K562 (cell line): ENCODE data around the gene FMN1. TPM values are rescaled to one million over a fixed set of nuclear protein-coding genes. Genes with fewer than 3 reads are reported as not detected.

ENCODE experiments used
- ATAC-seq: fragments of 200-7000 bp; cut with Tn5 transposase; 3 replicates; pipeline ENCODE4 v1.9.1; 2020; ENCODE audit warnings: moderate library complexity
- BruUV-seq: library from RNA; stranded (reverse); fragments of 400-500 nt; replicated peaks from 2 replicates; lab custom pipeline; 2021; lab: Mats Ljungman, UMichigan
- CTCF ChIA-PET: fragments of 300-600 bp; formaldehyde crosslinking; extraction: SDS; loops from one replicate; lab custom pipeline; 2021; ENCODE audit warnings: low intra/inter-chr PET ratio; lab: Yijun Ruan, JAX
- POLR2A ChIA-PET: fragments of 300-600, 350-650 bp; sonication (Branson Sonifier 250); formaldehyde crosslinking; extraction: SDS; loops from one replicate; lab custom pipeline; 2021; ENCODE audit warnings: antibody characterized with exemption, inconsistent platforms; lab: Yijun Ruan, JAX
- DNase-seq, 4 experiments: peaks; one replicate each; pipeline versions ENCODE4 v3.0.0 to v3.0.0-alpha.2; 2011 to 2018; ENCODE audit warnings: low spot score in 3 of 4, mixed read lengths in 3 of 4; ENCODE audit errors: extremely low read depth in 1 of 4
- FAIRE-seq: peaks from 2 replicates; lab custom pipeline; 2011; peaks lifted over from hg19 to GRCh38; lab: Jason Lieb, UNC
- H2AFZ ChIP-seq: 2 replicates; pipeline ENCODE4 v1.6.0; 2011; ENCODE audit warnings: low read depth, low read length, control low read depth, inconsistent platforms
- H3K27ac ChIP-seq: fragments of 200-600 bp; 3 replicates; pipeline ENCODE4 v1.8.0; 2011; ENCODE audit warnings: low read depth, mild to moderate bottlenecking, control low read depth, inconsistent platforms, low read length, moderate library complexity, mixed read lengths; ENCODE audit errors: extremely low read depth
- H3K27me3 ChIP-seq, 2 experiments: fragments of 300-600 bp in 1 of 2; 2 replicates in 1 of 2; 3 replicates in 1 of 2; pipeline versions ENCODE4 v1.6.0 to v1.8.0; 2011; ENCODE audit warnings: inconsistent platforms in 2 of 2, low read length in 2 of 2, mild to moderate bottlenecking in 1 of 2, mixed read lengths in 1 of 2, moderate library complexity in 1 of 2; ENCODE audit not compliant: control insufficient read depth in 2 of 2, insufficient read depth in 2 of 2
- H3K36me3 ChIP-seq: fragments of 300-600 bp; 3 replicates; pipeline ENCODE4 v1.8.0; 2011; ENCODE audit warnings: mild to moderate bottlenecking, low read length, inconsistent platforms; ENCODE audit not compliant: control insufficient read depth, insufficient read depth
- H3K4me1 ChIP-seq, 2 experiments: fragments of 200-600 bp in 1 of 2; replicated peaks in 1 of 2; 2 replicates in 1 of 2; 3 replicates in 1 of 2; pipeline versions ENCODE4 v1.5.1 to v1.8.0; 2011; ENCODE audit warnings: inconsistent platforms in 2 of 2, low read length in 2 of 2, mild to moderate bottlenecking in 1 of 2, mixed read lengths in 1 of 2, moderate library complexity in 1 of 2; ENCODE audit not compliant: control insufficient read depth in 2 of 2, insufficient read depth in 2 of 2
- H3K4me2 ChIP-seq: 2 replicates; pipeline ENCODE4 v1.6.1; 2011; ENCODE audit warnings: low read length, control low read depth, inconsistent platforms, mixed read lengths; ENCODE audit not compliant: insufficient read depth
- H3K4me3 ChIP-seq: fragments of 200-600 bp; sonication (generic), shearing (Covaris generic); 2 replicates; pipeline ENCODE4 v1.5.1; 2016; ENCODE audit warnings: control low read depth, inconsistent platforms
- H3K79me2 ChIP-seq: fragments of 200-600 bp; 3 replicates; pipeline ENCODE4 v1.8.0; 2011; ENCODE audit warnings: low read length, inconsistent platforms; ENCODE audit not compliant: control insufficient read depth, insufficient read depth
- H3K9ac ChIP-seq, 2 experiments: 2 replicates each; pipeline versions ENCODE4 v1.6.0 to v1.6.1; 2011; ENCODE audit warnings: low read depth in 2 of 2, low read length in 2 of 2, control low read depth in 1 of 2, inconsistent platforms in 1 of 2, mild to moderate bottlenecking in 1 of 2, mixed read lengths in 1 of 2; ENCODE audit not compliant: insufficient read depth in 1 of 2
- H3K9me1 ChIP-seq: one replicate; pipeline ENCODE4 v1.6.0; 2011; ENCODE audit warnings: inconsistent platforms, mild to moderate bottlenecking, low read length, moderate library complexity; ENCODE audit not compliant: control insufficient read depth, insufficient read depth
- H3K9me3 ChIP-seq: replicated peaks from 2 replicates; pipeline ENCODE4 v1.5.1; 2011; ENCODE audit warnings: low read depth, low read length, inconsistent platforms; ENCODE audit not compliant: control insufficient read depth, insufficient read depth
- H4K20me1 ChIP-seq: replicated peaks from 2 replicates; pipeline ENCODE4 v1.6.1; 2011; ENCODE audit warnings: low read length, inconsistent platforms, mixed read lengths; ENCODE audit not compliant: control insufficient read depth, insufficient read depth
- CBX5 ChIP-seq: IDR thresholded peaks from 2 replicates; pipeline ENCODE4 v1.6.1; 2014; ENCODE audit warnings: low read depth, borderline replicate concordance
- EP300 ChIP-seq: IDR thresholded peaks from 2 replicates; pipeline ENCODE4 v1.6.1; 2012; ENCODE audit warnings: low read length, improper control_type of control experiment
- ETV1 ChIP-seq: fragments of 450-650 bp; conservative IDR thresholded peaks from 2 replicates; pipeline ENCODE4 v1.6.1; 2016; ENCODE audit warnings: missing genetic modification characterization, control low read depth, low read depth, missing compliant biosample characterization
- JUNB ChIP-seq: fragments of 450-650 bp; formaldehyde crosslinking; conservative IDR thresholded peaks from 2 replicates; pipeline ENCODE4 v1.4.0; 2020; ENCODE audit warnings: mild to moderate bottlenecking
- NFATC3 ChIP-seq: fragments of 450-650 bp; IDR thresholded peaks from 2 replicates; pipeline ENCODE4 v1.6.1; 2017; ENCODE audit warnings: mild to moderate bottlenecking
- RFX1 ChIP-seq: fragments of 450-650 bp; IDR thresholded peaks from 2 replicates; pipeline ENCODE4 v1.6.1; 2016; ENCODE audit warnings: mild to moderate bottlenecking, moderate library complexity
- WHSC1 ChIP-seq: IDR thresholded peaks from one replicate; pipeline ENCODE4 v1.6.1; 2012; ENCODE audit warnings: low read length, control low read depth, inconsistent platforms
- ZKSCAN1 ChIP-seq: fragments of 150-350 bp; IDR thresholded peaks from 2 replicates; pipeline ENCODE4 v1.6.1; 2016; ENCODE audit warnings: low read depth, low read length
- ZNF143 ChIP-seq: sonication (generic); formaldehyde crosslinking; IDR thresholded peaks from 2 replicates; pipeline ENCODE4 v1.9.0; 2022; ENCODE audit warnings: mild to moderate bottlenecking, missing genetic modification reagents
- ZNF324 ChIP-seq: fragments of 250-450 bp; sonication (Bioruptor Pico); IDR thresholded peaks from 2 replicates; pipeline ENCODE4 v1.4.0; 2020; ENCODE audit warnings: mild to moderate bottlenecking
- ZNF778 ChIP-seq: fragments of 450-650 bp; formaldehyde crosslinking; IDR thresholded peaks from 2 replicates; pipeline ENCODE4 v1.4.0; 2020; ENCODE audit warnings: mild to moderate bottlenecking, moderate library complexity
- WGBS: fragments of 100-300 bp; shearing (Covaris generic); methylation state at CpG from one replicate; pipeline ENCODE4 v1.1.6; 2016; ENCODE audit warnings: low coverage, mixed read lengths; ENCODE audit not compliant: insufficient coverage; ENCODE audit errors: missing lambda C conversion rate; 5-methylcytosine and 5-hydroxymethylcytosine counted together
- in situ Hi-C: fragments of 300-500 bp; cut with MboI; formaldehyde crosslinking; loops from 4 replicates; pipeline ENCODE4 v1.15.0; 2018; ENCODE audit warnings: inconsistent platforms, mixed read lengths
- intact Hi-C: fragments of 100-400 bp; cut with micrococcal nuclease; formaldehyde crosslinking; loops from 2 replicates; pipeline ENCODE4 v1.14.2; 2022
- polyA plus RNA-seq, 8 experiments: library from polyadenylated mRNA; depleted of rRNA in 4 of 8; stranded (reverse) in 5 of 8; unstranded in 3 of 8; fragments of >200 nt; fragmentation: Nextera tagmentation in 2 of 8; fragmentation: Illumina TruSeq in 1 of 8; extraction: Ambion mirVana in 2 of 8; extraction: Trizol in 1 of 8; gene quantifications; 2 replicates each; pipeline versions ENCODE4 v1.2.1 to v1.2.3, GENCODE V29; 2011 to 2014; ENCODE audit warnings: inconsistent platforms in 1 of 8, missing spikeins in 1 of 8
- total RNA-seq, 7 experiments: library from RNA; depleted of rRNA in 6 of 7; stranded (reverse); fragments of >200 nt in 6 of 7; fragmentation: Illumina TruSeq in 2 of 7; extraction: Trizol in 2 of 7; gene quantifications; 2 replicates each; pipeline versions ENCODE4 v1.2.1 to v1.2.3, GENCODE V29; 2011 to 2021; ENCODE audit warnings: low replicate concordance in 1 of 7
- TF ChIP-seq, protein P1 (sequence below): fragments of 250-450 bp; sonication (Bioruptor Pico); IDR thresholded peaks from 2 replicates; pipeline ENCODE4 v1.6.1; 2021; ENCODE audit warnings: mild to moderate bottlenecking
- TF ChIP-seq, protein P2 (sequence below): fragments of 250-450 bp; sonication (Bioruptor Pico); IDR thresholded peaks from 2 replicates; pipeline ENCODE4 v1.4.0; 2020; ENCODE audit warnings: mild to moderate bottlenecking, moderate library complexity

FMN1 gene
- total and polyA plus RNA-seq, 9 of the 15 experiments (the other 6 are each of a cell fraction or from before 2014, with no cell fraction given): 0.03 to 0.07 (median 0.04) TPM; not detected in 6

DNA sequence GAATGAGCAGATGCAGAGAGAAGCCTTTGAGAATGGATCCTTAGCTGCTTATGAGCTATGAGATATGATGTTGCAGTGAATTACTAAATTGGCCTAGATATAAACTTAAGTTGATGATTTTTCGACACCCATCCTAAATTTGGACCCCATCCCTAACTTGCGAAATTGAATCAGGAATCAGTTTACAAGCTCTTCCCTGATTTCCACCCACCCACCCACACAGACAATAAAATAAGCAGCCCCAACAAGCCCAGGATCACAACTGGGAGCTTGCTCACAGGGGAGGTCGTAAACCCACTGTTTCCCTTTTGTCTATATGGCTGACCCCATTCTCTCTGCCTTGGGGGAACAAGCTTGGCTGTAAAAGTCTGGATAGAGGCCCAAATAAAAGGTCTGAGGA, 419.4 kb downstream of the FMN1 start:
- Histone ChIP-seq H3K9ac (no peak overlapping the region), H3K79me2 (no peaks in the 10 kb centered on the region), H3K4me3 (no peak overlapping the region), H3K27me3 (no peaks in the 10 kb centered on the region; a peak in 2 of 5 replicates), H4K20me1 (no peaks in the 10 kb centered on the region), H3K27ac (no peak overlapping the region), H2AFZ (no peak overlapping the region), H3K9me1 (no peaks in the 10 kb centered on the region), H3K4me1 (no peaks in the 10 kb centered on the region), H3K4me2 (no peak overlapping the region), H3K9me3 (no peaks in the 10 kb centered on the region), H3K36me3 (no peaks in the 10 kb centered on the region)
- WGBS: 0% methylated on average over 3 of the region's 3 CpGs
- no peak for DNase-seq
- ChIA-PET POLR2A (no interaction called here), CTCF (no interaction called here)
- BruUV-seq: no TSS peak
- no peak for FAIRE-seq
- ATAC-seq: no peak
- in situ Hi-C loops: no loop called here
- intact Hi-C loops: no loop called here
- TF ChIP-seq WHSC1: no peak
- no peak for TF ChIP-seq NFATC3

DNA sequence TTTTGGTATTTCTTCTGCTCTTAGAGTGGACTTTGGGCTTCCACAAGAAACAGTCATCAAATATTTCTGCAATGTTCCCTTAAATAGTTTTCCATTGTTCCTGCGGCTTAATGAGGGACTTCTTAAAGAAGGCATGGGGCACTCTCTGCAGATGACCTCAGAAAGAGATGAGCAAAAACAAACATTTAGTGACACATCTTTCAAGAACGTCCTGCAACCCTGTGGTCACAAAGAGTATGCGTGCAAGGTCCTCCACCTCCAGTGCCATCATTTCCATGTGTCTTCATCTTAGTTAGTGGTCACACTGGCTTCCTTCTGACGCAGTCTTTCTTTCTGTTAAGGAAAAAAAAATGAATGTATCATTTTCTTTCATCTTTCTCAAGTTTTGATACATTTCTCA, 420.5 kb downstream of the FMN1 start:
- intact Hi-C loops: no loop called here
- TF ChIP-seq ETV1 (no peak), ZKSCAN1 (no peak), RFX1 (no peak), ZNF324 (CRISPR knock-in tag) (no peak), ZNF143 (CRISPR knock-in tag) (no peak), EP300 (no peak), JUNB (CRISPR knock-in tag) (no peak), CBX5 (no peak), ZNF778 (CRISPR knock-in tag) (no peak)
- TF ChIP-seq, protein P1, sequence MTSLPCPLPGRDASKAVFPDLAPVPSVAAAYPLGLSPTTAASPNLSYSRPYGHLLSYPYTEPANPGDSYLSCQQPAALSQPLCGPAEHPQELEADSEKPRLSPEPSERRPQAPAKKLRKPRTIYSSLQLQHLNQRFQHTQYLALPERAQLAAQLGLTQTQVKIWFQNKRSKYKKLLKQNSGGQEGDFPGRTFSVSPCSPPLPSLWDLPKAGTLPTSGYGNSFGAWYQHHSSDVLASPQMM (CRISPR knock-in tag): no peak
- TF ChIP-seq, protein P2, sequence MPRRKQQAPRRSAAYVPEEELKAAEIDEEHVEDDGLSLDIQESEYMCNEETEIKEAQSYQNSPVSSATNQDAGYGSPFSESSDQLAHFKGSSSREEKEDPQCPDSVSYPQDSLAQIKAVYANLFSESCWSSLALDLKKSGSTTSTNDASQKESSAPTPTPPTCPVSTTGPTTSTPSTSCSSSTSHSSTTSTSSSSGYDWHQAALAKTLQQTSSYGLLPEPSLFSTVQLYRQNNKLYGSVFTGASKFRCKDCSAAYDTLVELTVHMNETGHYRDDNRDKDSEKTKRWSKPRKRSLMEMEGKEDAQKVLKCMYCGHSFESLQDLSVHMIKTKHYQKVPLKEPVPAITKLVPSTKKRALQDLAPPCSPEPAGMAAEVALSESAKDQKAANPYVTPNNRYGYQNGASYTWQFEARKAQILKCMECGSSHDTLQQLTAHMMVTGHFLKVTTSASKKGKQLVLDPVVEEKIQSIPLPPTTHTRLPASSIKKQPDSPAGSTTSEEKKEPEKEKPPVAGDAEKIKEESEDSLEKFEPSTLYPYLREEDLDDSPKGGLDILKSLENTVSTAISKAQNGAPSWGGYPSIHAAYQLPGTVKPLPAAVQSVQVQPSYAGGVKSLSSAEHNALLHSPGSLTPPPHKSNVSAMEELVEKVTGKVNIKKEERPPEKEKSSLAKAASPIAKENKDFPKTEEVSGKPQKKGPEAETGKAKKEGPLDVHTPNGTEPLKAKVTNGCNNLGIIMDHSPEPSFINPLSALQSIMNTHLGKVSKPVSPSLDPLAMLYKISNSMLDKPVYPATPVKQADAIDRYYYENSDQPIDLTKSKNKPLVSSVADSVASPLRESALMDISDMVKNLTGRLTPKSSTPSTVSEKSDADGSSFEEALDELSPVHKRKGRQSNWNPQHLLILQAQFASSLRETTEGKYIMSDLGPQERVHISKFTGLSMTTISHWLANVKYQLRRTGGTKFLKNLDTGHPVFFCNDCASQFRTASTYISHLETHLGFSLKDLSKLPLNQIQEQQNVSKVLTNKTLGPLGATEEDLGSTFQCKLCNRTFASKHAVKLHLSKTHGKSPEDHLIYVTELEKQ (CRISPR knock-in tag): no peak

More for the DNA sequence above, 420.5 kb downstream of the FMN1 start:
- H3K4me3 ChIP-seq: no peak overlapping the region
- H3K79me2 ChIP-seq: no peaks in the 10 kb centered on the region
- no peaks in the 10 kb centered on the region; a peak in 2 of 5 replicates for H3K27me3 ChIP-seq
- H3K4me1 ChIP-seq: no peaks in the 10 kb centered on the region
- ATAC-seq (no peak), DNase-seq (no peak), FAIRE-seq (no peak)
- H3K36me3 ChIP-seq: no peaks in the 10 kb centered on the region
- ChIA-PET CTCF (no interaction called here), POLR2A (no interaction called here)
- no peaks in the 10 kb centered on the region for H3K9me3 ChIP-seq
- in situ Hi-C loops: no loop called here
- H3K4me2 ChIP-seq: no peak overlapping the region
- H3K9me1 ChIP-seq: no peaks in the 10 kb centered on the region
- 3% methylated on average over 4 of the region's 4 CpGs for WGBS
- H2AFZ ChIP-seq: no peak overlapping the region
- H3K27ac ChIP-seq: no peak overlapping the region
- BruUV-seq: no TSS peak
- no peak overlapping the region for H3K9ac ChIP-seq
- no peaks in the 10 kb centered on the region for H4K20me1 ChIP-seq
